A673 (cell line): ENCODE measurements around the gene GADL1. TPM values are rescaled to one million over a fixed set of nuclear protein-coding genes. Genes with fewer than 3 reads are reported as not detected.

Experiments
- BruUV-seq: library from RNA; stranded (reverse); fragments of 400-500 nt; replicated peaks from 2 replicates; lab custom pipeline; 2021; lab: Mats Ljungman, UMichigan
- CTCF ChIA-PET: fragments of 300-600 bp; sonication (Branson Sonifier 250); formaldehyde crosslinking; loops from one replicate; lab custom pipeline; 2022; ENCODE audit warnings: antibody characterized with exemption; lab: Charles Lee
- POLR2A ChIA-PET: fragments of 300-600 bp; sonication (Branson Sonifier 250); formaldehyde crosslinking; loops from one replicate; lab custom pipeline; 2022; ENCODE audit warnings: antibody characterized with exemption; ENCODE audit not compliant: low non-redundant PET; lab: Charles Lee
- DNase-seq: peaks from one replicate; pipeline ENCODE4 v3.0.0-alpha.2; 2015; ENCODE audit warnings: low spot score
- H3K27ac ChIP-seq: fragments of 200-600 bp; sonication (generic); 2 replicates; pipeline ENCODE4 v1.5.1; 2016; ENCODE audit warnings: mixed run types, low read depth, mild to moderate bottlenecking, mixed read lengths, antibody characterized with exemption, low read length; ENCODE audit not compliant: poor library complexity, severe bottlenecking
- H3K27me3 ChIP-seq: fragments of 200-600 bp; sonication (generic); replicated peaks from 2 replicates; pipeline ENCODE4 v1.6.1; 2017; ENCODE audit warnings: mixed run types, low read depth, mild to moderate bottlenecking, mixed read lengths, antibody characterized with exemption, low read length; ENCODE audit not compliant: insufficient read depth, poor library complexity
- H3K36me3 ChIP-seq: fragments of 200-600 bp; sonication (generic); 2 replicates; pipeline ENCODE4 v1.6.1; 2016; ENCODE audit warnings: mixed run types, mild to moderate bottlenecking, mixed read lengths, antibody characterized with exemption, low read length; ENCODE audit not compliant: insufficient read depth, poor library complexity, severe bottlenecking
- H3K4me1 ChIP-seq: fragments of 200-600 bp; sonication (generic); 2 replicates; pipeline ENCODE4 v1.6.1; 2017; ENCODE audit warnings: mixed run types, mild to moderate bottlenecking, mixed read lengths, antibody characterized with exemption, low read length; ENCODE audit not compliant: insufficient read depth, poor library complexity, severe bottlenecking
- H3K4me3 ChIP-seq: fragments of 200-600 bp; sonication (generic); 2 replicates; pipeline ENCODE4 v1.5.1; 2016; ENCODE audit warnings: low read depth, mixed run types, mild to moderate bottlenecking, mixed read lengths, low read length; ENCODE audit not compliant: poor library complexity, severe bottlenecking
- H3K9me3 ChIP-seq: fragments of 200-600 bp; sonication (generic); 2 replicates; pipeline ENCODE4 v1.6.1; 2016; ENCODE audit warnings: mixed run types, low read depth, mild to moderate bottlenecking, mixed read lengths, antibody characterized with exemption, low read length; ENCODE audit not compliant: poor library complexity, severe bottlenecking
- CTCF ChIP-seq: fragments of 300-800, 200-600 bp; sonication (generic); conservative IDR thresholded peaks from 2 replicates; pipeline ENCODE4 v1.5.1; 2017; ENCODE audit warnings: low read depth, mild to moderate bottlenecking, antibody characterized with exemption, low read length, moderate library complexity, mixed read lengths
- EZH2 ChIP-seq: fragments of 200-600 bp; sonication (generic); IDR thresholded peaks from 2 replicates; pipeline ENCODE4 v1.6.1; 2017; ENCODE audit warnings: borderline replicate concordance, low read depth, mild to moderate bottlenecking, mixed read lengths, antibody characterized with exemption, low read length; ENCODE audit not compliant: poor library complexity, severe bottlenecking
- intact Hi-C: fragments of 100-400 bp; cut with micrococcal nuclease; formaldehyde crosslinking; loops from one replicate; pipeline ENCODE4 v1.10.0; 2022; ENCODE audit not compliant: unreplicated experiment
- total RNA-seq: library from RNA; stranded (reverse); gene quantifications from 2 replicates; pipeline ENCODE4 v1.2.3, GENCODE V29; 2021

The GADL1 gene
- total RNA-seq, 1 experiment from 2014 or later = 13.8 TPM

DNA sequence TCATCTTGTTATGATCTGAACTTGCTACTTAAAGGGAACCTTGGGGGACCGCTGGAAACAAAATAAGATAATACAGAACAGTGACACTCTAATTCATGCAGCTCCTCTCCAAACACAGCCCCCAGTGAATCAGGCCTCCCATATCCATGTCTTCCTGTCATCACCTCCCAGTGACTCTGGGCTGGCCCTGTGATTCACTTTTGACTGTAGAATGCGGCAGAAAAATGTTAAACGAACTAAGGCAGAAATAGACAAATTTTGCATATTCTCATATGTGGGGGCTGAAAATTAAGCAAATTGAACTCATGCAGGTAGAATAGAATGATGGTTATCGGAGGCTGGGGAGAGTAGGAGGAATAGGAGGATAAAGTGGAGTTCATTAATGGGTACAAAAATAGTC lies 20.2 kb upstream of the GADL1 start:
- no peak for DNase-seq
- no peak overlapping the region for H3K27ac ChIP-seq
- TF ChIP-seq CTCF (no peak), EZH2 (no peak)

DNA sequence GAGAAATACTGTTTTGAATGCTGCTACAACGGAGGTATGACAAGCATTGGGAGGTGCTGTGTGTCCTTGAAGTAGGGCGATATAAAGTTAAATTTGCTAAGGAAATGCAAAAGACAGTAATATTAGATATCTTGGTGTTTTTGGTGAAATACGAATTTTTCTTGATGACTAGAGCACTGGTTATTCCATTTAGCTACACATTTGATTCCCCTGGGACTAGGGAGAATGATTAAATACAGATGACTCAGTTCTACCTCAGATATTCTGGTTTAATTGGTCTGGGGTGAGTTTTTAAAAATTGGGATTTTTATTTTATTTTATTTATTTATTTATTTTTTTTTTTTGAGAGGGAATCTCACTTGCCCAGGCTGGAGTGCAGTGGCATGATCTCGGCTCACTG lies 18.7 kb upstream of the GADL1 start:
- H3K9me3 ChIP-seq = no peaks in the 10 kb centered on the region
- H3K4me1 ChIP-seq = peaks cover 8% of the 10 kb centered on the region
- no peak for DNase-seq
- H3K4me3 ChIP-seq = no peak overlapping the region
- H3K27ac ChIP-seq = no peak overlapping the region
- no TSS peak for BruUV-seq
- H3K27me3 ChIP-seq = no peaks in the 10 kb centered on the region
- TF ChIP-seq EZH2 (no peak), CTCF (no peak)
- ChIA-PET CTCF (no interaction called here), POLR2A (no interaction called here)
- no peaks in the 10 kb centered on the region for H3K36me3 ChIP-seq
- intact Hi-C loops = loop anchor here (5.0 kb wide), 1 partner anchor 131 kb away; no protein-coding TSS in a partner anchor

More for the DNA sequence above, 20.2 kb upstream of the GADL1 start:
- intact Hi-C loops = loop anchor here (5.0 kb wide), 1 partner anchor 132 kb away; no protein-coding TSS in a partner anchor
- ChIA-PET POLR2A (no interaction called here), CTCF (no interaction called here)
- H3K9me3 ChIP-seq = no peaks in the 10 kb centered on the region
- H3K36me3 ChIP-seq = no peaks in the 10 kb centered on the region
- H3K4me3 ChIP-seq = no peak overlapping the region
- H3K27me3 ChIP-seq = no peaks in the 10 kb centered on the region
- BruUV-seq = no TSS peak
- H3K4me1 ChIP-seq = peaks cover 8% of the 10 kb centered on the region

- H3K9me3 ChIP-seq = no peaks in the 10 kb centered on the region
- ChIA-PET CTCF (no interaction called here), POLR2A (interaction anchor here (0.6 kb wide), 1 partner anchor 17 kb away, joined by 3 read pairs; no protein-coding TSS in a partner anchor)
- H3K27me3 ChIP-seq = no peaks in the 10 kb centered on the region
- H3K36me3 ChIP-seq = no peaks in the 10 kb centered on the region
- H3K4me3 ChIP-seq = no peak overlapping the region
- no peak overlapping the region for H3K27ac ChIP-seq
- no TSS peak for BruUV-seq
- intact Hi-C loops = loop anchor here (5.0 kb wide), 1 partner anchor 130 kb away; no protein-coding TSS in a partner anchor
- TF ChIP-seq CTCF (no peak), EZH2 (no peak)
- H3K4me1 ChIP-seq = peaks cover 8% of the 10 kb centered on the region
- no peak for DNase-seq
These were observed 17.8 kb upstream of the GADL1 start for GRCh38 chr3:30912301-30912700.
